ENCODE data around the gene BACH2. TPM values are rescaled to one million over a fixed set of nuclear protein-coding genes. Genes with fewer than 3 reads are reported as not detected.
"Not testable (repeated sequence)": the region's sequence is repeated elsewhere in the genome, so short reads cannot be mapped to it uniquely, and the experiment has no call there.

Gene BACH2
- polyA plus RNA-seq, 1 experiment, result 2.2 TPM

DNA sequence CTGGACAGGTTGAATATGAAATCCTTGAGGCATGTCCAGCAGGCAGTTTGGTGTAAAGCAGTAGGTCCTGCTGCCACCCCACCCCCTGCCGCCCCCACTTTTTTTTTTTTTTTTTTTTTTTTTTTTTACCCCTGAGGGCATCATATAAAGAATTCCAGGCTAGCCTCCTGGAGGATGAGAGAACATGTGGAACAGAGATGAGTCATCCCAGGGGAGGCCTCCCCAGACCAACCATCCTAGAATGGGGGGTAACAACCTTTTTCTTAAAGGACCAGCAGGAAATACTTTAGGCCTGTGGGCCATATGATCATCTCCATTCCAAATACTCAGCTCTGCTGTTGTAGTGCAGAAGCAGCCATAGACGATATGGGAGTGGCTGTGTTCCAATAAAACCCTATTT, 231.5 kb downstream of the BACH2 start:
- DNase-seq (ENCODE audit: low read depth, low spot score), result no peak
- H3K9me3 ChIP-seq (ENCODE audit: control insufficient read depth, insufficient read depth, low read length), result no peaks in the 10 kb centered on the region; the same call in 1 of the 2 replicates
- no peak overlapping the region for H3K4me3 ChIP-seq (ENCODE audit: low read depth, low read length)
- ChIA-PET POLR2A (no interaction called here), CTCF (no interaction called here)
- TF ChIP-seq, protein P1, sequence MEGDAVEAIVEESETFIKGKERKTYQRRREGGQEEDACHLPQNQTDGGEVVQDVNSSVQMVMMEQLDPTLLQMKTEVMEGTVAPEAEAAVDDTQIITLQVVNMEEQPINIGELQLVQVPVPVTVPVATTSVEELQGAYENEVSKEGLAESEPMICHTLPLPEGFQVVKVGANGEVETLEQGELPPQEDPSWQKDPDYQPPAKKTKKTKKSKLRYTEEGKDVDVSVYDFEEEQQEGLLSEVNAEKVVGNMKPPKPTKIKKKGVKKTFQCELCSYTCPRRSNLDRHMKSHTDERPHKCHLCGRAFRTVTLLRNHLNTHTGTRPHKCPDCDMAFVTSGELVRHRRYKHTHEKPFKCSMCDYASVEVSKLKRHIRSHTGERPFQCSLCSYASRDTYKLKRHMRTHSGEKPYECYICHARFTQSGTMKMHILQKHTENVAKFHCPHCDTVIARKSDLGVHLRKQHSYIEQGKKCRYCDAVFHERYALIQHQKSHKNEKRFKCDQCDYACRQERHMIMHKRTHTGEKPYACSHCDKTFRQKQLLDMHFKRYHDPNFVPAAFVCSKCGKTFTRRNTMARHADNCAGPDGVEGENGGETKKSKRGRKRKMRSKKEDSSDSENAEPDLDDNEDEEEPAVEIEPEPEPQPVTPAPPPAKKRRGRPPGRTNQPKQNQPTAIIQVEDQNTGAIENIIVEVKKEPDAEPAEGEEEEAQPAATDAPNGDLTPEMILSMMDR (IDR thresholded peaks at IDR 0.05; ENCODE audit: low read depth, low read length), result no peak
- H3K27ac ChIP-seq (ENCODE audit: low read depth, low read length), result no peak overlapping the region
- H3K27me3 ChIP-seq (ENCODE audit: control insufficient read depth, insufficient read depth, low read length), result no peaks in the 10 kb centered on the region

DNA sequence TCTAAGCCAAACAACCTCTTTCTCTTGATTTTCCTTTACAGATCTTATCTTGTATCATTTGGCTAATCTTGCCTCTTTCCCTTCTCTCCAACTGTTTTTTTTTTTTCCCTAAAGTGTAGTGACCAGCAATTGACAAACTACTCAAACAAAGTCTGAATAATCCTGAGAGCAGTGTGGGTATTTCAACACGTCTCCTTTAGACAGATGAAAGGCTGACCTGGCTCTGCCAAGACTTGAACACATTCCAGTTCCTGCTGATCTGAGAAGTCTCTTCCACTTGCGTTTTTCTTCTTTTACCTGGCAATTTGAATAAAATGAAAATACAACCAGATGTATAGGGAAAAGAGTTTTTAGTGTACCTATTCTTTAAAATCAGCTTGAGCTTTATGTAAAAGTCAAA, 234.0 kb downstream of the BACH2 start:
- CTCF ChIA-PET, result no interaction called here
- POLR2A ChIA-PET, result no interaction called here

DNA sequence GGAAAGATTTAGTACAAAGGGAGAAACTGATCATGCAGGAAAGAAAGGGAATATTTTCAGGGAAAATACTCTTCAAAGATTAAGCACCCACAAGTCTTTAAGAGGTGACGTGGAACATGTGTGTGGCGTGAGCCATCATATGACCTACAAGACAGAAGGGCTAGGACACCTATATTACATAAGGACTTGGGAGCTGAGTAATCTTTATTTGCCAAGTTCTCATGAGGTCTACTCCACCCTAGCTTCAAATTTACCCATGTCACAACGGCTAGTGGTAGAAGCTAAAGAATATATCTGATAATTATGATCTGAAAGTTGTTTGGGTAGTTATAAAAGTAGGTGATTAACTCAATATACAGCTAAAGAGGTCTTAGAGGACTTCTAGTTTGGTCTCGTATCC, 234.6 kb downstream of the BACH2 start:
- H3K27ac ChIP-seq (ENCODE audit: low read depth, low read length), result no peak overlapping the region
- H3K9me3 ChIP-seq (ENCODE audit: control insufficient read depth, insufficient read depth, low read length), result no peaks in the 10 kb centered on the region; the same call in 1 of the 2 replicates
- no peak overlapping the region for H3K4me3 ChIP-seq (ENCODE audit: low read depth, low read length)
- TF ChIP-seq, protein P1 (IDR thresholded peaks at IDR 0.05; ENCODE audit: low read depth, low read length), result no peak
- no peak for DNase-seq (ENCODE audit: low read depth, low spot score)
- no peaks in the 10 kb centered on the region for H3K27me3 ChIP-seq (ENCODE audit: control insufficient read depth, insufficient read depth, low read length)
- CTCF ChIA-PET, result interaction anchor here (1.3 kb wide), 1 partner anchor 11 kb away, joined by 3 read pairs; no protein-coding TSS in a partner anchor
- POLR2A ChIA-PET, result no interaction called here

More for the DNA sequence above, 234.0 kb downstream of the BACH2 start:
- no peak for DNase-seq (ENCODE audit: low read depth, low spot score)
- H3K27me3 ChIP-seq (ENCODE audit: control insufficient read depth, insufficient read depth, low read length), result no peaks in the 10 kb centered on the region
- H3K27ac ChIP-seq (ENCODE audit: low read depth, low read length), result no peak overlapping the region
- no peaks in the 10 kb centered on the region; the same call in 1 of the 2 replicates for H3K9me3 ChIP-seq (ENCODE audit: control insufficient read depth, insufficient read depth, low read length)
- H3K4me3 ChIP-seq (ENCODE audit: low read depth, low read length), result no peak overlapping the region
- TF ChIP-seq, protein P1 (IDR thresholded peaks at IDR 0.05; ENCODE audit: low read depth, low read length), result no peak

DNA sequence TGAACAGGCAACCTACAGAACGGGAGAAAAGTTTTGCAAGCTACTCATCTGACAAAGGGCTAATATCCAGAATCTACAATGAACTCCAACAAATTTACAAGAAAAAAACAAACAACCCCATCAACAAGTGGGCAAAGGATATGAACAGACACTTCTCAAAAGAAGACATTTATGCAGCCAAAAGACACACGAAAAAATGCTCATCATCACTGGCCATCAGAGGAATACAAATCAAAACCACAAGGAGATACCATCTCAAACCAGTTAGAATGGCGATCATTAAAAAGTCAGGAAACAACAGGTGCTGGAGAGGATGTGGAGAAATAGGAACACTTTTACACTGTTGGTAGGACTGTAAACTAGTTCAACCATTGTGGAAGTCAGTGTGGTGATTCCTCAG, 237.5 kb downstream of the BACH2 start:
- H3K9me3 ChIP-seq (ENCODE audit: control insufficient read depth, insufficient read depth, low read length); H3K27ac ChIP-seq (ENCODE audit: low read depth, low read length); CTCF ChIA-PET; H3K27me3 ChIP-seq (ENCODE audit: control insufficient read depth, insufficient read depth, low read length); POLR2A ChIA-PET; H3K4me3 ChIP-seq (ENCODE audit: low read depth, low read length); DNase-seq (ENCODE audit: low read depth, low spot score): not testable (repeated sequence)

DNA sequence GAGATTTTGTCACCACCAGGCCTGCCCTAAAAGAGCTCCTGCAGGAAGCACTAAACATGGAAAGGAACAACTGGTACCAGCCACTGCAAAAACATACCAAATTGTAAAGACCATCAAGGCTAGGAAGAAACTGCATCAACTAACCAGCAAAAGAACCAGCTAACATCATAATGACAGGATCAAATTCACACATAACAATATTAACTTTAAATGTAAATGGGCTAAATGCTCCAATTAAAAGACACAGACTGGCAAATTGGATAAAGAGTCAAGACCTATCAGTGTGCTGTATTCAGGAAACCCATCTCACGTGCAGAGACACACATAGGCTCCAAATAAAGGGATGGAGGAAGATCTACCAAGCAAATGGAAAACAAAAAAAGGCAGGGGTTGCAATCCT, 240.7 kb downstream of the BACH2 start:
- H3K27ac ChIP-seq (ENCODE audit: low read depth, low read length); H3K27me3 ChIP-seq (ENCODE audit: control insufficient read depth, insufficient read depth, low read length); CTCF ChIA-PET; DNase-seq (ENCODE audit: low read depth, low spot score); POLR2A ChIA-PET; H3K4me3 ChIP-seq (ENCODE audit: low read depth, low read length): not testable (repeated sequence)
- peaks cover 13% of the 10 kb centered on the region for H3K9me3 ChIP-seq (ENCODE audit: control insufficient read depth, insufficient read depth, low read length)

DNA sequence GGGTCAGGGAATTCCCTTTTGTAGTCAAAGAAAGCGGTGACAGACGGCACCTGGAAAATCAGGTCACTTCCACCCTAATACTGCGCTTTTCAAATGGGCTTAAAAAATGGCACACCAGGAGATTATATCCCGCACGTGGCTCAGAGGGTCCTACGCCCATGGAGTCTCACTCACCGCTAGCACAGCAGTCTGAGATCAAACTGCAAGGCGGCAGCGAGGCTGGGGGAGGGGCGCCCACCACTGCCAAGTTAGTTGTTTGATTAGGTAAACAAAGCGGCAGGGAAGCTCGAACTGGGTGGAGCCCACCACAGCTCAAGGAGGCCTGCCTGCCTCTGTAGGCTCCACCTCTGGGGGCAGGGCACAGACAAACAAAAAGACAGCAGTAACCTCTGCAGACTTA, 242.4 kb downstream of the BACH2 start:
- DNase-seq (ENCODE audit: low read depth, low spot score); H3K4me3 ChIP-seq (ENCODE audit: low read depth, low read length); POLR2A ChIA-PET; H3K27ac ChIP-seq (ENCODE audit: low read depth, low read length); CTCF ChIA-PET; H3K27me3 ChIP-seq (ENCODE audit: control insufficient read depth, insufficient read depth, low read length): not testable (repeated sequence)
- peaks cover 13% of the 10 kb centered on the region for H3K9me3 ChIP-seq (ENCODE audit: control insufficient read depth, insufficient read depth, low read length)

DNA sequence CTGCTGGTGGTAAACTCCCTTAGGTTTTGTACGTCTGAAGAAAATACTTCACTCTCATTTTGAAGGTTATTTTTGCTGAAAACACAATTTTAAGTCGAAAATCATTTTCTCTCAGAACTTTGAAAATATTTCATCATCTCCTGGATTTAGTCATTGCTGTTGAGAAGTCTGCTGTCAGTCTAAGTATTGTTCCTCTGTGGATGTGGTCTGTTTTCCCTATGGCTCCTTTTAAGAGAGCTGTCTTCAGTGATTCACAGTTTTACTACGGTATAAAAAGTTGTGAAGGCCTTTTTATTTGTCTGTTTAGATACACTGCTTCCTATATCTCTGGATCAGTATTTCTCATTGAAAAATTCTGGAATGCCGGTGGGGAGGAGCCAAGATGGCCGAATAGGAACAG, 243.0 kb downstream of the BACH2 start:
- H3K9me3 ChIP-seq (ENCODE audit: control insufficient read depth, insufficient read depth, low read length), result peaks cover 13% of the 10 kb centered on the region
- no peaks in the 10 kb centered on the region for H3K27me3 ChIP-seq (ENCODE audit: control insufficient read depth, insufficient read depth, low read length)
- TF ChIP-seq, protein P1 (IDR thresholded peaks at IDR 0.05; ENCODE audit: low read depth, low read length), result no peak
- no peak overlapping the region for H3K4me3 ChIP-seq (ENCODE audit: low read depth, low read length)
- POLR2A ChIA-PET, result no interaction called here
- CTCF ChIA-PET, result no interaction called here
- no peak for DNase-seq (ENCODE audit: low read depth, low spot score)
- H3K27ac ChIP-seq (ENCODE audit: low read depth, low read length), result no peak overlapping the region

Measured in AG04450 (cell line).